Motor neuron (in vitro differentiated cells): Measurements from ENCODE around the gene HPN. TPM values are rescaled to one million over a fixed set of nuclear protein-coding genes. Genes with fewer than 3 reads are reported as not detected.

Source experiments
- ATAC-seq, 8 experiments: fragments of 200-7000 bp; cut with Tn5 transposase; replicated peaks in 6 of 8; 2 replicates each; pipeline ENCODE4 v1.8.0; 2021; ENCODE audit warnings: mild to moderate bottlenecking in 8 of 8, moderate library complexity in 8 of 8
- H3K27ac ChIP-seq, 2 donors: fragments of 250-450 bp; sonication (Bioruptor Pico); 2 replicates each; pipeline ENCODE4 v1.9.0; 2021; ENCODE audit warnings: antibody characterized with exemption in 2 of 2, mild to moderate bottlenecking in 2 of 2, moderate library complexity in 1 of 2
- H3K4me1 ChIP-seq, 2 donors: fragments of 250-450 bp; sonication (Bioruptor Pico); replicated peaks in 1 of 2; 2 replicates each; pipeline ENCODE4 v1.6.1; 2021; ENCODE audit warnings: antibody characterized with exemption in 2 of 2, mild to moderate bottlenecking in 2 of 2, moderate library complexity in 1 of 2
- H3K4me3 ChIP-seq, 5 donors: fragments of 250-450 bp; sonication (Bioruptor Pico); 2 replicates each; pipeline ENCODE4 v1.9.0; 2021; ENCODE audit warnings: antibody characterized with exemption in 5 of 5, mild to moderate bottlenecking in 5 of 5, moderate library complexity in 4 of 5
- WGBS, 10 experiments: fragments of 450-650 bp; shearing (Covaris generic); methylation state at CpG; one replicate each; pipeline ENCODE4 v1.0.0; 2022; 5-methylcytosine and 5-hydroxymethylcytosine counted together
- in situ Hi-C, 9 experiments: fragments of 400-800 bp; cut with MboI; loops; one replicate each; pipeline ENCODE4 v1.15.0; 2021; ENCODE audit warnings: low sequenced_read_pairs in 9 of 9, low pct_unique_long_range_greater_than_20kb in 2 of 9; ENCODE audit not compliant: unreplicated experiment in 9 of 9
- total RNA-seq, 8 experiments: library from RNA; unstranded; fragments of 300-600 nt; gene quantifications; 2 replicates each; pipeline versions ENCODE4 v1.2.3 to v1.2.4, GENCODE V29; 2022

The HPN gene
- total RNA-seq, 8 experiments from 2014 or later, result 0.09 to 0.95 (median 0.45) TPM; not detected in 1

GRCh38 chr19:35066691-35067563 lies 25.4 kb downstream of the HPN start:
- H3K4me3 ChIP-seq, result no peak overlapping the region

GRCh38 chr19:35068941-35069634 lies 27.6 kb downstream of the HPN start:
- Histone ChIP-seq H3K4me3 (no peak overlapping the region), H3K27ac (no peak overlapping the region), H3K4me1 (peaks cover 0 to 6% of the 10 kb centered on the region in 2 donors)
- peak in 3 of 8 experiments; percentile 30 to 42 (median 40) for ATAC-seq
- in situ Hi-C loops, result loop anchor here in 1 of 9 experiments (25.0 kb wide), 1 partner anchor 193 kb away; the partner anchor contains the start of gene USF2
- WGBS, 10 experiments, result 19 to 82% (median 62%) methylated on average over 1 to 9 of the region's 10 CpGs; no CpG with 5 or more reads in 1 of the 10 experiments

More at GRCh38 chr19:35066691-35067563, 25.4 kb downstream of the HPN start:
- in situ Hi-C loops, result loop anchor here in 1 of 9 experiments (25.0 kb wide), 1 partner anchor 195 kb away; the partner anchor contains the start of gene USF2
- 0 to 100% (median 6%) methylated on average over 1 to 9 of the region's 14 CpGs; no CpG with 5 or more reads in 3 of the 10 experiments for whole genome bisulfite sequencing, 10 experiments
- no peak overlapping the region for H3K27ac ChIP-seq
- peaks cover 0 to 6% of the 10 kb centered on the region in 2 donors for H3K4me1 ChIP-seq
- ATAC-seq, result peak; percentile 59 to 96 (median 71)

GRCh38 chr19:35069696-35070095 lies 28.2 kb downstream of the HPN start:
- H3K4me1 ChIP-seq, result peaks cover 0 to 6% of the 10 kb centered on the region in 2 donors
- no peak overlapping the region for H3K27ac ChIP-seq
- peak in 1 of 8 experiments; percentile 27 for ATAC-seq
- 0 to 100% (median 86%) methylated on average over 1 of the region's 1 CpG; no CpG with 5 or more reads in 2 of the 10 experiments for WGBS, 10 experiments
- no peak overlapping the region for H3K4me3 ChIP-seq
- in situ Hi-C loops, result loop anchor here in 1 of 9 experiments (25.0 kb wide), 1 partner anchor 193 kb away; the partner anchor contains the start of gene USF2

- 20 to 100% (median 71%) methylated on average over 1 to 2 of the region's 3 CpGs; no CpG with 5 or more reads in 5 of the 10 experiments for WGBS, 10 experiments
- in situ Hi-C loops, result loop anchor here in 1 of 9 experiments (25.0 kb wide), 1 partner anchor 192 kb away; the partner anchor contains the start of gene USF2
These were observed 28.9 kb downstream of the HPN start for GRCh38 chr19:35070471-35070870.

GRCh38 chr19:35073516-35073915 lies 32.0 kb downstream of the HPN start:
- ATAC-seq, result no peak
- Histone ChIP-seq H3K27ac (no peak overlapping the region), H3K4me1 (peaks cover 0 to 2% of the 10 kb centered on the region in 2 donors), H3K4me3 (no peak overlapping the region)
- in situ Hi-C loops, result loop anchor here in 1 of 9 experiments (25.0 kb wide), 1 partner anchor 189 kb away; the partner anchor contains the start of gene USF2
- 67% methylated on average over 3 of the region's 10 CpGs; no CpG with 5 or more reads in 9 of the 10 experiments for WGBS, 10 experiments

More at GRCh38 chr19:35070471-35070870, 28.9 kb downstream of the HPN start:
- no peak for ATAC-seq
- Histone ChIP-seq H3K4me1 (peaks cover 0 to 6% of the 10 kb centered on the region in 2 donors), H3K27ac (no peak overlapping the region), H3K4me3 (no peak overlapping the region)

GRCh38 chr19:35073941-35074340 lies 32.4 kb downstream of the HPN start:
- H3K27ac ChIP-seq, result no peak overlapping the region
- no peaks in the 10 kb centered on the region for H3K4me1 ChIP-seq
- H3K4me3 ChIP-seq, result no peak overlapping the region
- 60 to 70% methylated on average over 2 to 3 of the region's 8 CpGs; no CpG with 5 or more reads in 8 of the 10 experiments for WGBS, 10 experiments
- in situ Hi-C loops, result loop anchor here in 1 of 9 experiments (25.0 kb wide), 1 partner anchor 188 kb away; the partner anchor contains the start of gene USF2
- ATAC-seq, result no peak

- in situ Hi-C loops, result loop anchor here in 1 of 9 experiments (25.0 kb wide), 1 partner anchor 188 kb away; the partner anchor contains the start of gene USF2
- ATAC-seq, result no peak
- WGBS, 10 experiments, result 40 to 100% (median 80%) methylated on average over 1 to 3 of the region's 21 CpGs; no CpG with 5 or more reads in 5 of the 10 experiments
These were observed 33.1 kb downstream of the HPN start for GRCh38 chr19:35074426-35075201.

GRCh38 chr19:35075202-35076025 lies 33.9 kb downstream of the HPN start:
- 38 to 80% (median 76%) methylated on average over 2 to 16 of the region's 21 CpGs; no CpG with 5 or more reads in 3 of the 10 experiments for WGBS, 10 experiments
- in situ Hi-C loops, result no loop called here

More at GRCh38 chr19:35074426-35075201, 33.1 kb downstream of the HPN start:
- H3K4me1 ChIP-seq, result no peaks in the 10 kb centered on the region
- H3K4me3 ChIP-seq, result no peak overlapping the region
- H3K27ac ChIP-seq, result no peak overlapping the region

GRCh38 chr19:35076026-35076370 lies 34.5 kb downstream of the HPN start:
- ATAC-seq, result no peak
- H3K4me1 ChIP-seq, result no peaks in the 10 kb centered on the region
- in situ Hi-C loops, result no loop called here
- no peak overlapping the region for H3K27ac ChIP-seq
- 0 to 66% (median 50%) methylated on average over 1 to 4 of the region's 6 CpGs; no CpG with 5 or more reads in 5 of the 10 experiments for WGBS, 10 experiments
- H3K4me3 ChIP-seq, result no peak overlapping the region

More at GRCh38 chr19:35075202-35076025, 33.9 kb downstream of the HPN start:
- Histone ChIP-seq H3K4me3 (no peak overlapping the region), H3K4me1 (no peaks in the 10 kb centered on the region), H3K27ac (no peak overlapping the region)
- ATAC-seq, result no peak

- WGBS, 10 experiments, result 17 to 100% (median 70%) methylated on average over 1 to 2 of the region's 8 CpGs; no CpG with 5 or more reads in 6 of the 10 experiments
- Histone ChIP-seq H3K4me3 (no peak overlapping the region), H3K27ac (no peak overlapping the region), H3K4me1 (no peaks in the 10 kb centered on the region)
- ATAC-seq, result no peak
- in situ Hi-C loops, result no loop called here
These were observed 35.1 kb downstream of the HPN start for GRCh38 chr19:35076657-35077056.

- 0 to 100% (median 81%) methylated on average over 1 to 12 of the region's 17 CpGs; no CpG with 5 or more reads in 2 of the 10 experiments for WGBS, 10 experiments
- no peak for ATAC-seq
- Histone ChIP-seq H3K27ac (no peak overlapping the region), H3K4me1 (no peaks in the 10 kb centered on the region), H3K4me3 (no peak overlapping the region)
- in situ Hi-C loops, result no loop called here
These were observed 36.1 kb downstream of the HPN start for GRCh38 chr19:35077411-35078223.
